HEK293T (cell line): ENCODE measurements around the gene STAT1.

Experiments used
- ARNT ChIP-seq: fragments of 450-650 bp; IDR thresholded peaks from 2 replicates; pipeline ENCODE4 v1.6.1; 2017; ENCODE audit warnings: mild to moderate bottlenecking
- BHLHE40 ChIP-seq: fragments of 450-650 bp; IDR thresholded peaks from 2 replicates; pipeline ENCODE4 v1.6.1; 2016; ENCODE audit warnings: mild to moderate bottlenecking, moderate library complexity, borderline replicate concordance
- CTBP1 ChIP-seq: fragments of 450-650 bp; IDR thresholded peaks from 2 replicates; pipeline ENCODE4 v1.6.1; 2016; ENCODE audit warnings: borderline replicate concordance
- ELF4 ChIP-seq: fragments of 450-650 bp; IDR thresholded peaks from 2 replicates; pipeline ENCODE4 v1.6.1; 2017; ENCODE audit warnings: antibody characterized with exemption
- FOXA1 ChIP-seq: fragments of 450-650 bp; IDR thresholded peaks from 2 replicates; pipeline ENCODE4 v1.6.1; 2016; ENCODE audit warnings: mild to moderate bottlenecking
- FOXM1 ChIP-seq: fragments of 450-650 bp; IDR thresholded peaks from 2 replicates; pipeline ENCODE4 v1.6.1; 2017; ENCODE audit warnings: mild to moderate bottlenecking, borderline replicate concordance
- HDGF ChIP-seq: fragments of 450-650 bp; IDR thresholded peaks from 2 replicates; pipeline ENCODE4 v1.6.1; 2017; ENCODE audit warnings: antibody characterized with exemption, borderline replicate concordance
- LEF1 ChIP-seq: fragments of 450-650 bp; IDR thresholded peaks from 2 replicates; pipeline ENCODE4 v1.6.1; 2017; ENCODE audit warnings: mild to moderate bottlenecking, borderline replicate concordance
- NFRKB ChIP-seq: fragments of 450-650 bp; IDR thresholded peaks from 2 replicates; pipeline ENCODE4 v1.6.1; 2016; ENCODE audit warnings: mild to moderate bottlenecking, moderate library complexity
- PKNOX1 ChIP-seq: fragments of 450-650 bp; IDR thresholded peaks from 2 replicates; pipeline ENCODE4 v1.6.1; 2016
- SP1 ChIP-seq: fragments of 450-650 bp; IDR thresholded peaks from 2 replicates; pipeline ENCODE4 v1.6.1; 2017
- SUZ12 ChIP-seq: fragments of 450-650 bp; IDR thresholded peaks from 2 replicates; pipeline ENCODE4 v1.6.1; 2016; ENCODE audit warnings: mild to moderate bottlenecking
- TARDBP ChIP-seq: fragments of 450-650 bp; IDR thresholded peaks from 2 replicates; pipeline ENCODE4 v1.6.1; 2016
- ZNF384 ChIP-seq: fragments of 450-650 bp; IDR thresholded peaks from 2 replicates; pipeline ENCODE4 v1.6.1; 2016

- TF ChIP-seq SP1 (no peak), CTBP1 (no peak), ZNF384 (no peak), FOXM1 (no peak), BHLHE40 (no peak), HDGF (no peak), ARNT (no peak), SUZ12 (no peak), TARDBP (no peak), LEF1 (no peak), PKNOX1 (no peak), FOXA1 (no peak), ELF4 (no peak), NFRKB (no peak)
Observed at GRCh38 chr2:191008286-191008685, 5.7 kb downstream of the STAT1 start.
